ENCODE results near the gene FHOD1. TPM values are rescaled to one million over a fixed set of nuclear protein-coding genes. Genes with fewer than 3 reads are reported as not detected.

The FHOD1 gene
- total RNA-seq, 4 donors from 2014 or later, result 6.3 to 15.6 (median 8.4) TPM

GRCh38 chr16:67235816-67236562 is 11.3 kb downstream of the FHOD1 start:
- DNase-seq (ENCODE audit: low spot score in 2 of 2), result no peak
- H3K4me3 ChIP-seq (ENCODE audit: low read depth, poor library complexity, severe bottlenecking), result no peak overlapping the region
- WGBS, 2 donors, result 69% methylated on average over 17 of the region's 17 CpGs
- TF ChIP-seq POLR2A (IDR thresholded peaks at IDR 0.05) (no peak), CTCF (IDR thresholded peaks at IDR 0.05) (no peak)
- intact Hi-C loops (cut with DNase I; ENCODE audit: low total_unique reads), result no loop called here

GRCh38 chr16:67234180-67234597 is 13.1 kb downstream of the FHOD1 start:
- intact Hi-C loops (cut with DNase I; ENCODE audit: low total_unique reads), result no loop called here
- DNase-seq (ENCODE audit: low spot score in 2 of 2), result no peak
- H3K4me3 ChIP-seq (ENCODE audit: low read depth, poor library complexity, severe bottlenecking), result no peak overlapping the region
- WGBS, 2 donors, result 82 to 91% methylated on average over 10 of the region's 10 CpGs
- TF ChIP-seq POLR2A (IDR thresholded peaks at IDR 0.05), result no peak
- TF ChIP-seq CTCF (IDR thresholded peaks at IDR 0.05), result no peak

GRCh38 chr16:67233596-67233995 is 13.7 kb downstream of the FHOD1 start:
- intact Hi-C loops (cut with DNase I; ENCODE audit: low total_unique reads), result no loop called here
- TF ChIP-seq CTCF (IDR thresholded peaks at IDR 0.05), result no peak
- TF ChIP-seq POLR2A (IDR thresholded peaks at IDR 0.05), result no peak
- no peak for DNase-seq (ENCODE audit: low spot score in 2 of 2)
- H3K4me3 ChIP-seq (ENCODE audit: low read depth, poor library complexity, severe bottlenecking), result no peak overlapping the region
- WGBS, 2 donors, result 67 to 72% methylated on average over 7 of the region's 7 CpGs

GRCh38 chr16:67230809-67231660 is 16.2 kb downstream of the FHOD1 start:
- DNase-seq (ENCODE audit: low spot score in 2 of 2), result no peak
- WGBS, 2 donors, result 78 to 89% methylated on average over 10 to 12 of the region's 12 CpGs
- no peak for TF ChIP-seq POLR2A (IDR thresholded peaks at IDR 0.05)
- no peak for TF ChIP-seq CTCF (IDR thresholded peaks at IDR 0.05)
- intact Hi-C loops (cut with DNase I; ENCODE audit: low total_unique reads), result no loop called here
- H3K4me3 ChIP-seq (ENCODE audit: low read depth, poor library complexity, severe bottlenecking), result no peak overlapping the region

- intact Hi-C loops (cut with DNase I; ENCODE audit: low total_unique reads), result no loop called here
- 86 to 92% methylated on average over 27 to 32 of the region's 32 CpGs for WGBS, 2 donors
- H3K4me3 ChIP-seq (ENCODE audit: low read depth, poor library complexity, severe bottlenecking), result no peak overlapping the region
- TF ChIP-seq POLR2A (IDR thresholded peaks at IDR 0.05), result no peak
- DNase-seq (ENCODE audit: low spot score in 2 of 2), result no peak
Measured at GRCh38 chr16:67229906-67230808, 17.1 kb downstream of the FHOD1 start.

Data from lower leg skin (tissue), 4 donors.